Neural progenitor cell (in vitro differentiated cells): ENCODE results near the gene TVP23B. TPM values are rescaled to one million over a fixed set of nuclear protein-coding genes. Genes with fewer than 3 reads are reported as not detected.
"Not testable (repeated sequence)": the region's sequence is repeated elsewhere in the genome, so short reads cannot be mapped to it uniquely, and the experiment has no call there.

Experiments used
- DNase-seq: peaks from one replicate; pipeline ENCODE4 v3.0.0-alpha.2; 2016; ENCODE audit warnings: low spot score
- H2AFZ ChIP-seq: fragments of 200-600 bp; sonication (generic); replicated peaks from 2 replicates; pipeline ENCODE4 v1.6.1; 2016; ENCODE audit warnings: antibody characterized with exemption
- H3F3A ChIP-seq: fragments of 200-600 bp; sonication (generic); 2 replicates; pipeline ENCODE4 v1.6.1; 2016; ENCODE audit warnings: antibody characterized with exemption, low read depth
- H3K27ac ChIP-seq: fragments of 200-600 bp; sonication (generic); 2 replicates; pipeline ENCODE4 v1.5.1; 2016; ENCODE audit warnings: mild to moderate bottlenecking
- H3K27me3 ChIP-seq: fragments of 200-600 bp; sonication (generic); 2 replicates; pipeline ENCODE4 v1.6.1; 2016; ENCODE audit warnings: mild to moderate bottlenecking, moderate library complexity
- H3K36me3 ChIP-seq: fragments of 200-600 bp; sonication (generic); 2 replicates; pipeline ENCODE4 v1.5.1; 2016
- H3K4me1 ChIP-seq: fragments of 200-600 bp; sonication (generic); 2 replicates; pipeline ENCODE4 v1.6.1; 2016; ENCODE audit warnings: mixed run types
- H3K4me2 ChIP-seq: fragments of 200-600 bp; sonication (generic); 2 replicates; pipeline ENCODE4 v1.6.1; 2016
- H3K4me3 ChIP-seq: fragments of 200-600 bp; sonication (generic); 2 replicates; pipeline ENCODE4 v1.5.1; 2016
- H3K79me2 ChIP-seq: fragments of 200-600 bp; sonication (generic); 2 replicates; pipeline ENCODE4 v1.6.1; 2016; ENCODE audit warnings: low read depth
- H3K9ac ChIP-seq: fragments of 200-600 bp; sonication (generic); 2 replicates; pipeline ENCODE4 v1.6.1; 2016
- H3K9me3 ChIP-seq: fragments of 200-600 bp; sonication (generic); 2 replicates; pipeline ENCODE4 v1.5.1; 2016; ENCODE audit warnings: low read depth
- H4K20me1 ChIP-seq: fragments of 200-600 bp; sonication (generic); 2 replicates; pipeline ENCODE4 v1.6.1; 2016; ENCODE audit warnings: low read depth
- H3K27ac Mint-ChIP-seq: 3 replicates; pipeline ENCODE4 v1.8.0; 2021; ENCODE audit warnings: mixed read lengths
- H3K27me3 Mint-ChIP-seq: 2 replicates; pipeline ENCODE4 v1.8.0; 2022; ENCODE audit warnings: low read depth, mild to moderate bottlenecking, inconsistent platforms, moderate library complexity, mixed read lengths; ENCODE audit not compliant: insufficient read depth
- H3K36me3 Mint-ChIP-seq: 3 replicates; pipeline ENCODE4 v1.8.0; 2021; ENCODE audit warnings: mixed read lengths
- H3K4me1 Mint-ChIP-seq: 3 replicates; pipeline ENCODE4 v1.8.0; 2021; ENCODE audit warnings: mixed read lengths
- H3K4me3 Mint-ChIP-seq: 3 replicates; pipeline ENCODE4 v1.8.0; 2021; ENCODE audit warnings: mild to moderate bottlenecking, moderate library complexity, mixed read lengths
- H3K9me3 Mint-ChIP-seq: 3 replicates; pipeline ENCODE4 v1.8.0; 2020; ENCODE audit warnings: mixed read lengths
- CTCF ChIP-seq: fragments of 200-600 bp; sonication (generic); IDR thresholded peaks from 2 replicates; pipeline ENCODE4 v1.5.1; 2017; ENCODE audit warnings: antibody characterized with exemption, mild to moderate bottlenecking
- EZH2 ChIP-seq: fragments of 200-600 bp; sonication (generic); IDR thresholded peaks from 2 replicates; pipeline ENCODE4 v1.6.1; 2017; ENCODE audit warnings: antibody characterized with exemption, mild to moderate bottlenecking, moderate library complexity
- EZH2phosphoT487 ChIP-seq: fragments of 200-600 bp; sonication (generic); IDR thresholded peaks from 2 replicates; pipeline ENCODE4 v1.6.1; 2017; ENCODE audit warnings: antibody characterized with exemption
- total RNA-seq: library from RNA; depleted of rRNA; stranded (reverse); fragments of >200 nt; gene quantifications from 2 replicates; pipeline ENCODE4 v1.2.3, GENCODE V29; 2015; ENCODE audit warnings: low replicate concordance

TVP23B gene
- total RNA-seq, 1 donor from 2014 or later, result 49.6 TPM

- H3F3A ChIP-seq, H4K20me1 ChIP-seq, H3K27me3 ChIP-seq, H3K27me3 Mint-ChIP-seq, H3K4me3 ChIP-seq, DNase-seq, H3K4me3 Mint-ChIP-seq, H3K4me2 ChIP-seq, H3K9ac ChIP-seq, H3K9me3 ChIP-seq, H3K27ac Mint-ChIP-seq, H3K36me3 Mint-ChIP-seq, H2AFZ ChIP-seq, H3K79me2 ChIP-seq, H3K9me3 Mint-ChIP-seq, H3K27ac ChIP-seq, H3K36me3 ChIP-seq: not testable (repeated sequence)
- peaks cover 14% of the 10 kb centered on the region for H3K4me1 Mint-ChIP-seq
- peaks cover 11% of the 10 kb centered on the region for H3K4me1 ChIP-seq
Measured at GRCh38 chr17:18770572-18770971, 10.4 kb upstream of the TVP23B start.

GRCh38 chr17:18771066-18771465 is 9.9 kb upstream of the TVP23B start:
- not testable (repeated sequence) for H4K20me1 ChIP-seq, H3K9me3 ChIP-seq, H3K4me3 ChIP-seq, H3F3A ChIP-seq, H3K36me3 ChIP-seq, H3K27me3 ChIP-seq, H3K9ac ChIP-seq, H3K36me3 Mint-ChIP-seq, H3K9me3 Mint-ChIP-seq, H3K27me3 Mint-ChIP-seq, H3K4me3 Mint-ChIP-seq, H3K79me2 ChIP-seq
- H2AFZ ChIP-seq, result peak overlapping the region; percentile 65
- Mint-ChIP-seq H3K4me1 (peaks cover 14% of the 10 kb centered on the region), H3K27ac (peak overlapping the region; percentile 89)
- H3K27ac ChIP-seq, result peak overlapping the region; percentile 20
- DNase-seq, result peak; percentile 38
- H3K4me2 ChIP-seq, result peak overlapping the region; percentile 27
- H3K4me1 ChIP-seq, result peaks cover 11% of the 10 kb centered on the region

GRCh38 chr17:18772471-18772870 is 8.5 kb upstream of the TVP23B start:
- no peaks in the 10 kb centered on the region for H3K9me3 ChIP-seq
- H3K79me2 ChIP-seq, result no peaks in the 10 kb centered on the region
- no peaks in the 10 kb centered on the region for H3K27me3 ChIP-seq
- DNase-seq, result no peak
- no peak overlapping the region for H3K4me2 ChIP-seq
- Mint-ChIP-seq H3K4me1 (peaks cover 14% of the 10 kb centered on the region), H3K4me3 (no peak overlapping the region), H3K36me3 (no peaks in the 10 kb centered on the region), H3K27ac (no peak overlapping the region), H3K27me3 (no peaks in the 10 kb centered on the region), H3K9me3 (no peaks in the 10 kb centered on the region)
- no peak for TF ChIP-seq EZH2phosphoT487
- TF ChIP-seq CTCF, result no peak
- TF ChIP-seq EZH2, result no peak
- H2AFZ ChIP-seq, result no peak overlapping the region
- no peak overlapping the region for H3K27ac ChIP-seq
- H3K4me3 ChIP-seq, result no peak overlapping the region
- H3K9ac ChIP-seq, result no peak overlapping the region
- peaks cover 11% of the 10 kb centered on the region for H3K4me1 ChIP-seq
- H3K36me3 ChIP-seq, result no peaks in the 10 kb centered on the region
- no peaks in the 10 kb centered on the region for H3F3A ChIP-seq
- H4K20me1 ChIP-seq, result no peaks in the 10 kb centered on the region

GRCh38 chr17:18781805-18782204 is 822 bp downstream of the TVP23B start:
- not testable (repeated sequence) for H3K4me1 Mint-ChIP-seq, H3K27me3 Mint-ChIP-seq, H3K27ac Mint-ChIP-seq, H4K20me1 ChIP-seq, H3K4me1 ChIP-seq, H3K27me3 ChIP-seq, H3K9ac ChIP-seq, H3K36me3 ChIP-seq, H3K9me3 Mint-ChIP-seq, H3K9me3 ChIP-seq, H3K27ac ChIP-seq, DNase-seq, H3K36me3 Mint-ChIP-seq, H2AFZ ChIP-seq, H3F3A ChIP-seq
- peak overlapping the region; percentile 80 for H3K4me3 Mint-ChIP-seq
- peak overlapping the region; percentile 68 for H3K4me3 ChIP-seq
- peaks cover 36% of the 10 kb centered on the region for H3K79me2 ChIP-seq
- H3K4me2 ChIP-seq, result peak overlapping the region; percentile 79

GRCh38 chr17:18785933-18786332 is 5.0 kb downstream of the TVP23B start:
- H3K27ac Mint-ChIP-seq, H3F3A ChIP-seq, H3K4me1 Mint-ChIP-seq, H3K4me2 ChIP-seq, H3K27me3 Mint-ChIP-seq, H2AFZ ChIP-seq, H4K20me1 ChIP-seq, H3K27me3 ChIP-seq, H3K9ac ChIP-seq, H3K9me3 Mint-ChIP-seq, H3K4me1 ChIP-seq, H3K4me3 ChIP-seq, H3K9me3 ChIP-seq, H3K4me3 Mint-ChIP-seq, H3K27ac ChIP-seq, H3K36me3 ChIP-seq: not testable (repeated sequence)
- DNase-seq, result peak; percentile 43
- peaks cover 51% of the 10 kb centered on the region for H3K79me2 ChIP-seq
- peaks cover 15% of the 10 kb centered on the region for H3K36me3 Mint-ChIP-seq

GRCh38 chr17:18786890-18787289 is 5.9 kb downstream of the TVP23B start:
- peaks cover 46% of the 10 kb centered on the region for H3K79me2 ChIP-seq
- H3K36me3 ChIP-seq, result not testable (repeated sequence)

More at GRCh38 chr17:18786890-18787289, 5.9 kb downstream of the TVP23B start:
- H3K27me3 Mint-ChIP-seq, H2AFZ ChIP-seq, H3K4me3 ChIP-seq, H3K4me1 ChIP-seq, H3K9me3 Mint-ChIP-seq, H3F3A ChIP-seq, H3K4me3 Mint-ChIP-seq, H3K27ac ChIP-seq, H3K9me3 ChIP-seq, H3K9ac ChIP-seq, H3K27ac Mint-ChIP-seq, H4K20me1 ChIP-seq, H3K4me2 ChIP-seq, DNase-seq, H3K4me1 Mint-ChIP-seq, H3K27me3 ChIP-seq: not testable (repeated sequence)
- H3K36me3 Mint-ChIP-seq, result peaks cover 15% of the 10 kb centered on the region
